Measurements from ENCODE around the gene KCNQ2.

The KCNQ2 gene

DNA sequence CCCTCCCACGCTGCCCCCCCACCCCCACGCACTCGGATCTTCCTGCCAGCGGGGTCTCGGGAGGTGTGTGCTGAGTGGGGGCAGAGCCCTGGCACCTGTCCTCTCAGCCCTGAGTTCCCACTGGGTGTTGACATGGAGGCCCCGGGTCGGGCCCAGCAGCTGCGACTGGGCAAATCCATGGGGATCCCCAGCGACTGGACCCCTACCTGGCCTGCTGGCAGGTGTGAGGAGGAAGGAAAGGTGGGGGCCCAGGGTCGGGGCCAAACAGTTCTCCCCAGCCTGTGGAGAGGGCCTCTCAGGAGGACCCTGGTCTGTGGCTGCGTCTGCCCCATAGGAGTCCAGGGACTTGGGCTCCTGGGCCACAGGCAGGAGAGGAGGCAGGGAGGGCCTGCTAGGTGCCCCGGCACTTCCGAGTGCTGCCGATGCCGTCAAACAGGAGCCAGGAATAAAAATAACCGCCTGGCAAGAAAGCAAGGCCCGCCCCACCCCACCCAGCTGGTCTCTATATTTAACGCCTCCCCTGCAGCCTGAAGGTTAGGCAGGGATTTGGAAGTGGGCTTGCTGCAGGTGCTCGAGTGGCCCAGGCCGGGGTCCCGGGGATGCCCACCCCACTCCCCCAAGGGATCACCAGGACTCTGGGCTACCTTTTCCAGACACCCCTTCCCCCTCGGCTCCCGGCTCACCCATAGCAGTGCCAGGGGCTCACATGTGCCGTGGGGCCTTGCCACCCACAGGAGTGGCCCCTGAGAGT is 27.9 kb upstream of the KCNQ2 start:
- no peaks in the 10 kb centered on the region for H3K36me3 ChIP-seq (ENCODE audit: control insufficient read depth, low read depth, low read length)
- peaks cover 4% of the 10 kb centered on the region for H3K4me1 ChIP-seq (ENCODE audit: control insufficient read depth, low read depth, low read length)
- H3K27ac ChIP-seq (ENCODE audit: low read length): no peak overlapping the region
- no peak overlapping the region for H3K4me3 ChIP-seq (ENCODE audit: low read length)
- H3K27me3 ChIP-seq (ENCODE audit: control insufficient read depth, insufficient read depth, low read length): peaks cover 71% of the 10 kb centered on the region
- H3K9ac ChIP-seq (ENCODE audit: low read length): no peak overlapping the region
- no peaks in the 10 kb centered on the region for H3K9me3 ChIP-seq (ENCODE audit: control insufficient read depth, low read depth, low read length)

DNA sequence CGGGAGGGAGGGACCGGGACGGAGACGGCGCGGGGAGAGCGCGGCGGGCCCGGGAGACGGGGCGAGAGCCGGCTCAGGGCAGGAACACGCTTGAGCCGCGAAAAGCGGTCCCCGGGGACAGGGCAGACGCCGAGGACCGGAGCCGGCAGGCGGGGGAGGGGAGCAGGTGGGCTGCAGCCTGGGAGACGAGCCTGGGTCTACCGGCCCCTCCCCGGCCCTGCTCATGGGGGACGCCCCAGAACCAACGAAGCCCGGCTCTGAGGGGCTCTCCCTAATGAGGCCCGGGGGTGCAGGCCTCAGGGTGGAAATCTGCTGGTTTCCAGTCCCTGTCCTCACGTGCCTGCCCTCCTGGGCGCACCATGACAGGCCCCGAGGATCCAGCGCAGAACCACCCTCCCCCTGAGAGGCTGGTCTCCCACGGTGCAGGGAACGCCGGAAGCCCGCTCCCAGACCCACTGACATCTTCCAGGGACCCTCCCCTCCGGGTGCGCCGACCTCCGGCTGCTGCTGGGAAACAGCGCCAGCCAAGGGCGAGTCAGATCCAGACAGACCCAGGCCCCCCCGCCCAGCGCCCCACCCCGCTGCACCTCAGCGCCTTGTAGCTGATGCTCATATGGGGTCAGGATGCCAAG is 27.0 kb upstream of the KCNQ2 start:
- peaks cover 4% of the 10 kb centered on the region for H3K4me1 ChIP-seq (ENCODE audit: control insufficient read depth, low read depth, low read length)
- H3K9ac ChIP-seq (ENCODE audit: low read length): no peak overlapping the region

DNA sequence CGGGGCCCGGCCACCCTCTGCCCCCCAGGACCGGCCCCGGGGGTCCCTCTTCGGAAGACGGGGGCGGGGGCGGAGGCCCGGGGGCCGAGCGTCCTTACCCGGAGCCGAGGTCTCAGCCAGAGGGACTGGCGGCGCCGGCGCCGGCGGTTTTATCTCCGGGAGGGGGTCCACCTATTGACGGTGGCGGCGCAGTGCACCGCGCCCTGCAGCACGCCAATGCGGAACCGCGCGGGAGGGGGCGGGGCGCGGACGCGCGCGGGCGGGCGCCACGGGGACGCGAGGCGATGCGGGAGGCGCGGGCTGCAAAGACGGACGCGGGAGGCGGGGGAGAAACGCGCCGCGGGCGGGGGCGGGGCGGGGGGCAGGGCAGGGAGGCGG is 26.5 kb upstream of the KCNQ2 start, which contains the start of gene EEF1A2:
EEF1A2 (minus strand) TSS at position 124 of the 378 bp plus-strand sequence. CDS start 1,320 bp downstream, outside the sequence.
- Histone ChIP-seq H3K9ac (ENCODE audit: low read length) (no peak within 1 kb of the TSS), H3K4me3 (ENCODE audit: low read length) (peak within 1 kb of the TSS; percentile 33), H3K36me3 (ENCODE audit: control insufficient read depth, low read depth, low read length) (no peaks in the 10 kb centered on the region), H3K27me3 (ENCODE audit: control insufficient read depth, insufficient read depth, low read length) (peaks cover 60% of the 10 kb centered on the region), H3K9me3 (ENCODE audit: control insufficient read depth, low read depth, low read length) (no peaks in the 10 kb centered on the region), H3K27ac (ENCODE audit: low read length) (no peak within 1 kb of the TSS), H3K4me1 (ENCODE audit: control insufficient read depth, low read depth, low read length) (peaks cover 4% of the 10 kb centered on the region)

More for the DNA sequence above, 27.0 kb upstream of the KCNQ2 start:
- no peaks in the 10 kb centered on the region for H3K36me3 ChIP-seq (ENCODE audit: control insufficient read depth, low read depth, low read length)
- H3K9me3 ChIP-seq (ENCODE audit: control insufficient read depth, low read depth, low read length): no peaks in the 10 kb centered on the region
- H3K27ac ChIP-seq (ENCODE audit: low read length): no peak overlapping the region
- H3K27me3 ChIP-seq (ENCODE audit: control insufficient read depth, insufficient read depth, low read length): peaks cover 65% of the 10 kb centered on the region
- peak overlapping the region; percentile 33 for H3K4me3 ChIP-seq (ENCODE audit: low read length)

DNA sequence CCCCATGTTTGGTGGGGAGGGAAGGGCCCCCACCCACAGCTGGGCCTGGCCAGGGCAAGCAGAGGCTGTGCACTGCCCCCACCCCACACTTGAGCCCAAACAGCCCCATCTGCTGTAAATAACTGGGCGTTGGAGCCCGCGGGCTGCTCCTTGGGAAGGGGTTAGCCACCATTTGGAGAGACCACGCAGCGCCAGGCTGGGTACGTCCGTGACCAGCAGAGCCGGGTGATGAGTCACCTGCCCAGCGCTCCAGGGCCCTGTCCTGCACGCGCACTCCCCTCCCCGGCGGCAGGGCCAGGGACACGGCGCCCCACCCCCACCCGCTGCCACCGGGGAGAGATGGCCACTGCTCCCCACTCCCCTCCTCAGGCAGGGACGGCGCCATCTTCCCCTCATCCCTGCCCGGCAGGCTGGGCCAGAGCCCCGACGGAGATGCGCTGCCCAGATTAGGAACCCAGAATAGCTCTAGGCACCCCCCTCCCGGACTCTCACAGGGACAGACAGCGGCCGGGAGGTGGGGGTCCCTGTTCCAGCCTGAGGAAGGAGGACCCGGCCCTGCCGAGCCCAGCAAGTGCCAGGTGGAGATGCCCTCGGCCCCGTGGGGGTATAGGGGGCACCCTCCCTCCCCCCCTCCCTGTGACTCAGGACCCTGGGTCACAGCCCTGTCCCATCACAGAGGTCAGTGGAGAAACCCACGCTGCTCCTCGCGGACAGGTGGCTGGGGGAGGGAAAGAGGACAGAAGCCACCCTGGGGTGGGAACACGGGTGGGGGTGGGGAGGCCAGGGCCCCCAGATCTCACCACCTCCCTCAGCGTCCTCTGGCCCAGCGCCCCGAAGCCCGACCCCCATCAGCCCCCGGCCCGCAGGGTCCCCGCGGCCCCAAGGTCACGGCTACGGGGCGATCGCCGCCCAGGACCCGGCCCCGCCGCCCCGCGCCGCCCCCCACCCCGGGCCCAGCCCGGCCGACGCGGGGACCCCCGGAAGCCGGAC is 25.8 kb upstream of the KCNQ2 start:
- H3K4me3 ChIP-seq (ENCODE audit: low read length): peak overlapping the region; percentile 27
- H3K27me3 ChIP-seq (ENCODE audit: control insufficient read depth, insufficient read depth, low read length): peaks cover 55% of the 10 kb centered on the region
- H3K9ac ChIP-seq (ENCODE audit: low read length): no peak overlapping the region
- peaks cover 4% of the 10 kb centered on the region for H3K4me1 ChIP-seq (ENCODE audit: control insufficient read depth, low read depth, low read length)
- H3K36me3 ChIP-seq (ENCODE audit: control insufficient read depth, low read depth, low read length): no peaks in the 10 kb centered on the region
- no peaks in the 10 kb centered on the region for H3K9me3 ChIP-seq (ENCODE audit: control insufficient read depth, low read depth, low read length)
- no peak overlapping the region for H3K27ac ChIP-seq (ENCODE audit: low read length)

DNA sequence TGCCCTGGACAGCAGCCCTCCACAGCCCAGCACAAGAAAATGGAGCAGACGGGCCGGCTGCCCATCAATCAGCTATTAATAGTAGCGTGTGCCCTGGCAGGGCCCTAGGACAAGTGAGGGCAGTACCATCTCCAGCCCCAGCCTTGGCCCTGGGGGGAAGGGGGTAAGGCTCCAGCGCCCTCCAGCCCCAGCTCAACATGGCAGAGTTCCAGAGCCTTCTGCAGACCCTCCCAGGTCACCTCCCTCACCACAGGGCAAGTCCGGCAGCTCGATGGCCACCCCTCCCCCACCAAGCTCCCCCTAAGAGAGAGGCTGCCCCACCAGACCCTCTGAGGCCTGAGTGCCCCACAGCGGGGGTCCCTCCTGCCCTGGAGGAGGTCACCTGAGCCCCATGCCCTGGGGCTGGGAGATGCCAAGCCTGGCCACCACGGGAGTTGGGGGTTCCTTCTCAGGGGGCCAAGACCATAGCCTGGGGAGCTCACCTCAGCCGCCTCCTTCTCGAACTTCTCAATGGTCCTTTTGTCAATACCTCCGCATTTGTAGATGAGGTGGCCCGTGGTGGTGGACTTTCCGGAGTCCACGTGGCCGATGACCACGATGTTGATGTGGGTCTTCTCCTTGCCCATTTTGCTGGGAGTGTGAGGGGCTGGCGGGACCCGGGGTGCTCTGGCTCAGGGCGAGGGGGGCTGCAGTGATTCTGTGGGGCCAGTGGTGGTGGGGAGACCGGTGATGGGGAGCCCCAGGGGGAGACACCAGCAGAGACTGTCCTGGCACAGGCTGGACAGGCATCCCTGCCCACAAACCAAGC is 24.9 kb upstream of the KCNQ2 start:
- Histone ChIP-seq H3K9me3 (ENCODE audit: control insufficient read depth, low read depth, low read length) (no peaks in the 10 kb centered on the region), H3K4me1 (ENCODE audit: control insufficient read depth, low read depth, low read length) (peaks cover 4% of the 10 kb centered on the region), H3K27me3 (ENCODE audit: control insufficient read depth, insufficient read depth, low read length) (peaks cover 55% of the 10 kb centered on the region), H3K9ac (ENCODE audit: low read length) (no peak overlapping the region), H3K4me3 (ENCODE audit: low read length) (peak overlapping the region; percentile 27), H3K27ac (ENCODE audit: low read length) (no peak overlapping the region), H3K36me3 (ENCODE audit: control insufficient read depth, low read depth, low read length) (no peaks in the 10 kb centered on the region)

DNA sequence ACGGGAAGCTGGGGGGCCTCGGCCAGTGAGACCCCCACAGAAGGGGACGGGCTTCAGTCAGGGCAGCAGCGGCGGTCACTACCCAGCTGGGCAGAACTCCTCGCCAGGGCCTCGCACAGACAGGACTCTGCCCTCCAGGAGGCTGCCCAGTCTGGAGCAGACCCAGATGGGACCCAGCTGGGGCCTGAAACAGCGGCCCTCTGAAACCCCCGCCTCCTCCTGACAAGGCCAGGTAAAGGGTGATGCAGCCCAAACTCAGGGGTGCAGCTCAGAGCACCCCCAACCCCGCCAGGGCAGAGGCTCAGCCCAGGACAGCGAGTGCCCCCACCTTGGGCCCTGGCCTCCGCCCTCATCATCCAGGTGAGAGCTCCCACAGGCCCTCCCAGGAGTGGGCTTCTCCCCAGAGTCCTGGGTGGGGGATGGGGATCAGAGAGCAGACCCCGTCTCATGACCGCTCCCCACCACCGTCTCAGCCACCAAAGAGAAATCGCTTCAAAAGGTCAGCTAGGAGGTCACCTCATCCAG is 24.2 kb upstream of the KCNQ2 start:
- Histone ChIP-seq H3K9me3 (ENCODE audit: control insufficient read depth, low read depth, low read length) (no peaks in the 10 kb centered on the region), H3K36me3 (ENCODE audit: control insufficient read depth, low read depth, low read length) (no peaks in the 10 kb centered on the region), H3K9ac (ENCODE audit: low read length) (no peak overlapping the region), H3K4me3 (ENCODE audit: low read length) (peak overlapping the region; percentile 31), H3K4me1 (ENCODE audit: control insufficient read depth, low read depth, low read length) (no peaks in the 10 kb centered on the region), H3K27ac (ENCODE audit: low read length) (no peak overlapping the region), H3K27me3 (ENCODE audit: control insufficient read depth, insufficient read depth, low read length) (peaks cover 55% of the 10 kb centered on the region)

DNA sequence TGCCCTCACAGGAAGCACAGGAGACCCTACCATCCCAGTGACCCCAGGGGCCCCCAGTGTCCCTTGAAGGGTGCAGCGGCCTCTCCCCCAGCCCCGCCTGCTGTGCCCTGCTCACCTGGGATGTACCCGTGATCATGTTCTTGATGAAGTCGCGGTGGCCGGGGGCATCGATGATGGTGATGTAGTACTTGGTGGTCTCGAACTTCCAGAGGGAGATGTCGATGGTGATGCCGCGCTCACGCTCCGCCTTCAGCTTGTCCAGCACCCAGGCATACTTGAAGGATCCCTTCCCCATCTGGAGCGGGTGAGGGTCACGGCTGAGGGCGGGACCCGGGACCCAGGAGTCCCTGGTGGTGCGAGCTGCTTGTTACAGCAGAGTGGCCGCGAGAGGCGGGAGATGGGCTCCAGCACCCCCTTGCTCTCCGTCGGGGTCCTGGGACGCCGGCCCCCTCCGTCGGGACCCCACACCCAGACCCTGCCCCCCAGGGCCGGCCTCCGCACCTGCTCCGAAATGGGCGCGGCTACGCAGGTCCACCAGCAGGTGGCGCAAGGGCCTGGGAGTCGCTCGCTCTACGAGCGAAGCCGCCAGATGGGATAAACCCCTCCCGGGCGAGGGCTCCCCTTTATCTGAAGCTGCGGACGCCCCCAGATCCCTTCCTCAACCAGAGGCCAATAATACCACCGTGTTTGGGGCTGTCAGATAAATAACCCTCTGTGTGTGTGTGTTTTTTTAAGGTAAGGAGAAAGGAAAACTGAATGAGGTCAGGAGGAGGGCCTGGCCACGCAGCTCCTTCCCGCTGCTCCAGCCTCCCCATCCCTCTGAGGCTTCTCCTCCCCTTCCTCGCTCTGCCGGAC is 23.5 kb upstream of the KCNQ2 start:
- no peaks in the 10 kb centered on the region for H3K4me1 ChIP-seq (ENCODE audit: control insufficient read depth, low read depth, low read length)
- no peaks in the 10 kb centered on the region for H3K36me3 ChIP-seq (ENCODE audit: control insufficient read depth, low read depth, low read length)
- peaks cover 57% of the 10 kb centered on the region for H3K27me3 ChIP-seq (ENCODE audit: control insufficient read depth, insufficient read depth, low read length)
- no peak overlapping the region for H3K27ac ChIP-seq (ENCODE audit: low read length)
- no peaks in the 10 kb centered on the region for H3K9me3 ChIP-seq (ENCODE audit: control insufficient read depth, low read depth, low read length)
- peak overlapping the region; percentile 31 for H3K4me3 ChIP-seq (ENCODE audit: low read length)
- H3K9ac ChIP-seq (ENCODE audit: low read length): no peak overlapping the region

DNA sequence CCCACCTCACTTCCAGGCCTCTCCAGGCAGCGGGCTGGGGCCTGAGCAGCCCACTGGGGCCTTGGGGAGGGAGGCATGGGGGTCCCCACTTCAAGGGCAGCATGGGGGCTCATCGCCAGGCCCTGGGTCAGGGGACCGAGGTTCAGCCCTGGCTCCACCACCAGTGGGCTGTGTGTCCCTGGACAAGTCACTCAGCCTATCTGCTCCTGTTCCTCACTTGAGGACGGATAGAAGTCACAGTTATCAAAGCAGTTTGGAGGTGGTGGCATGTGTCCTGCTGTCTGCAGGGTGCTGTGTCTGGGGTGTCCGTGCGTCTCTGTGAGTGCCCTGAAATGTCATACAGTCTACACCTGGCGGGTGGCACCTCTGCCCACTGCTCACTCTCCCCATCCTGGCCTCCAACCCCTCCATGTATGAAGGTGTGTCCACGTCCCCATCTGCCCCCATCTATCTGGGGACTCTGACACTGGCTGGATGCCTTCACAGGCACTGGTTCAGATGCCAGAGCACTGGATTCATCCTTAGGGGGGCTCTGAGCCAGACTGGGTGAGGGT is 22.8 kb upstream of the KCNQ2 start:
- Histone ChIP-seq H3K36me3 (ENCODE audit: control insufficient read depth, low read depth, low read length) (no peaks in the 10 kb centered on the region), H3K4me3 (ENCODE audit: low read length) (no peak overlapping the region), H3K4me1 (ENCODE audit: control insufficient read depth, low read depth, low read length) (no peaks in the 10 kb centered on the region), H3K27me3 (ENCODE audit: control insufficient read depth, insufficient read depth, low read length) (peaks cover 57% of the 10 kb centered on the region), H3K27ac (ENCODE audit: low read length) (no peak overlapping the region), H3K9ac (ENCODE audit: low read length) (no peak overlapping the region), H3K9me3 (ENCODE audit: control insufficient read depth, low read depth, low read length) (no peaks in the 10 kb centered on the region)

DNA sequence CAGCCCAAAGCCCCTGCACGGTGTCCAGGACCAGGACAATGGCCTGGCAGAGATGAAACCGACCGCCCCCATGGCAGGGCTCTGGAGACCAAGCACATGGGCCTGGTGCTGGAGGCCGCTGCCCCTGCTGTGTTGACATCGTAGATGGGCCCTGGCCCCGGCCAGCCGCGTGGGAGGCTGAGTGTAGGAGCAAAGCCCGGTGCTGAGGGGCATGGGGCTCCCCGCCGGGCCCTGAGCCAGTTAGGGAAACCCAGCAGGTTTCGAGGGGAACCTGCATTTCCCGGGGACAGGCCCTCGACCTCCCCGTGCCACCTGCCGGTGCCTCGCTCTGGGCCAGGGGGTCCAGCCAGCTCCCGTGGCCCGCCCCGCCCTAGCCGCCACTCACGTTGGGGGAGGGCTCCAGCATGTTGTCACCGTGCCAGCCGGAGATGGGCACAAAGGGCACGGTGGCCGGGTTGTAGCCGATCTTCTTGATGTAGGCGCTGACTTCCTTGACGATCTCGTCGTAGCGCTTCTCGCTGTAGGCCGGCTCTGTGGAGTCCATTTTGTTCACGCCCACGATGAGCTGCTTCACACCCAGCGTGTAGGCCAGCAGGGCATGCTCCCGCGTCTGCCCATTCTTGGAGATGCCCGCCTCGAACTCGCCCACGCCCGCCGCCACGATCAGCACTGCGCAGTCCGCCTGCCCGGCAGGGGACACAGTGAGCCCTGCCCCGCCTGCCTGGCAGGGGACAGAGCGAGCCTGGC is 22.1 kb upstream of the KCNQ2 start:
- no peaks in the 10 kb centered on the region for H3K36me3 ChIP-seq (ENCODE audit: control insufficient read depth, low read depth, low read length)
- peaks cover 57% of the 10 kb centered on the region for H3K27me3 ChIP-seq (ENCODE audit: control insufficient read depth, insufficient read depth, low read length)

More for the DNA sequence above, 22.1 kb upstream of the KCNQ2 start:
- no peaks in the 10 kb centered on the region for H3K4me1 ChIP-seq (ENCODE audit: control insufficient read depth, low read depth, low read length)
- no peak overlapping the region for H3K4me3 ChIP-seq (ENCODE audit: low read length)
- no peaks in the 10 kb centered on the region for H3K9me3 ChIP-seq (ENCODE audit: control insufficient read depth, low read depth, low read length)
- H3K9ac ChIP-seq (ENCODE audit: low read length): no peak overlapping the region
- no peak overlapping the region for H3K27ac ChIP-seq (ENCODE audit: low read length)

All from iPS-18a (cell line).